ENCODE data around the gene FHOD1.

DNA sequence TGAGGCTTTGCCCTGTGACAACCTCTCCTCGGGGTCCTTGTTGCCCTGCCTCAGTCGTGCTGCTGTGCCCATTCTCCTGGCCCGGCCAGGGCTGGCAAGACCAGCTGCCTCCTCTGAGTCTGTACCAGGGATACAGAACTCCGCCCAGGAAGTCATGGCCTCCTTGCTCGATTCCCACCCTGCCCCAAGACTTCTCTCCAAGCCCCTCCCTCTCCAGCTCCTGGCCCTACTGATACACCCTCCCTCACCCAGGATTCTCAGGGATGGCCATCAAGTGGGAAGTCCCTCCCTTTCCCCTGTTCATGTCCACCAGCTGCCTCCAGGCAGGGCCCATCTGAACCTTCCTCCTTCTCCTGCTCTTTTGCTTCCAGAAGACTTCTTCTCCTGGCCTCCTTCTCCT is 31.6 kb downstream of the FHOD1 start:
- no peak for TF ChIP-seq ZNF780A (CRISPR knock-in tag; IDR thresholded peaks at IDR 0.05)
- TF ChIP-seq WHSC1 (IDR thresholded peaks at IDR 0.05; ENCODE audit: low read length): no peak
- TF ChIP-seq, protein P1, sequence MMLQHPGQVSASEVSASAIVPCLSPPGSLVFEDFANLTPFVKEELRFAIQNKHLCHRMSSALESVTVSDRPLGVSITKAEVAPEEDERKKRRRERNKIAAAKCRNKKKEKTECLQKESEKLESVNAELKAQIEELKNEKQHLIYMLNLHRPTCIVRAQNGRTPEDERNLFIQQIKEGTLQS (IDR thresholded peaks at IDR 0.05): no peak
- TF ChIP-seq, protein P1 (CRISPR knock-in tag; conservative IDR thresholded peaks at IDR 0.05): no peak
- TF ChIP-seq, protein P2, sequence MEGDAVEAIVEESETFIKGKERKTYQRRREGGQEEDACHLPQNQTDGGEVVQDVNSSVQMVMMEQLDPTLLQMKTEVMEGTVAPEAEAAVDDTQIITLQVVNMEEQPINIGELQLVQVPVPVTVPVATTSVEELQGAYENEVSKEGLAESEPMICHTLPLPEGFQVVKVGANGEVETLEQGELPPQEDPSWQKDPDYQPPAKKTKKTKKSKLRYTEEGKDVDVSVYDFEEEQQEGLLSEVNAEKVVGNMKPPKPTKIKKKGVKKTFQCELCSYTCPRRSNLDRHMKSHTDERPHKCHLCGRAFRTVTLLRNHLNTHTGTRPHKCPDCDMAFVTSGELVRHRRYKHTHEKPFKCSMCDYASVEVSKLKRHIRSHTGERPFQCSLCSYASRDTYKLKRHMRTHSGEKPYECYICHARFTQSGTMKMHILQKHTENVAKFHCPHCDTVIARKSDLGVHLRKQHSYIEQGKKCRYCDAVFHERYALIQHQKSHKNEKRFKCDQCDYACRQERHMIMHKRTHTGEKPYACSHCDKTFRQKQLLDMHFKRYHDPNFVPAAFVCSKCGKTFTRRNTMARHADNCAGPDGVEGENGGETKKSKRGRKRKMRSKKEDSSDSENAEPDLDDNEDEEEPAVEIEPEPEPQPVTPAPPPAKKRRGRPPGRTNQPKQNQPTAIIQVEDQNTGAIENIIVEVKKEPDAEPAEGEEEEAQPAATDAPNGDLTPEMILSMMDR (IDR thresholded peaks at IDR 0.05 in 2 of 3, conservative IDR thresholded peaks at IDR 0.05 in 1 of 3; ENCODE audit: insufficient read depth in 2 of 3, low read depth in 1 of 3, low read length in 3 of 3): no peak
- no peak for TF ChIP-seq EP300 (IDR thresholded peaks at IDR 0.05; ENCODE audit: low read length)
- TF ChIP-seq HDAC2 (IDR thresholded peaks at IDR 0.05): no peak
- no peak for TF ChIP-seq RB1 (IDR thresholded peaks at IDR 0.05; ENCODE audit: low read depth)
- no peak for TF ChIP-seq NBN (IDR thresholded peaks at IDR 0.05; ENCODE audit: low read depth)
- no peak for TF ChIP-seq ZNF253 (CRISPR knock-in tag; conservative IDR thresholded peaks at IDR 0.05)

All from K562 (cell line).